ENCODE results near the gene OAF.
"Not testable (repeated sequence)": the region's sequence is repeated elsewhere in the genome, so short reads cannot be mapped to it uniquely, and the experiment has no call there.

Gene OAF

GRCh38 chr11:120273432-120273831, 62.6 kb downstream of the OAF start:
- peak; percentile 39 for DNase-seq (ENCODE audit: low spot score)

- not testable (repeated sequence) for DNase-seq (ENCODE audit: low spot score)
Observed at GRCh38 chr11:120273956-120274355, 63.1 kb downstream of the OAF start.

- no peak for DNase-seq (ENCODE audit: low spot score)
Observed at GRCh38 chr11:120279502-120279901, 68.7 kb downstream of the OAF start.
